Stomach (tissue), 9 donors: ENCODE data around the gene USO1. TPM values are rescaled to one million over a fixed set of nuclear protein-coding genes. Genes with fewer than 3 reads are reported as not detected.
A peak's percentile ranks its signal among the peaks of the same experiment; 100 is the strongest.

Experiments used
- DNase-seq, 2 donors: peaks; one replicate each; pipeline versions ENCODE4 v3.0.0 to v3.0.0-alpha.2; 2013 to 2019
- H3K27ac ChIP-seq, 5 donors: fragments of 200-600 bp in 4 of 5; sonication (generic) in 4 of 5; one replicate each; pipeline ENCODE4 v1.5.1; 2013 to 2019; ENCODE audit warnings: mild to moderate bottlenecking in 1 of 5, moderate library complexity in 1 of 5
- H3K27me3 ChIP-seq, 3 donors: fragments of 200-600 bp; sonication (generic); one replicate each; pipeline ENCODE4 v1.5.1; 2017 to 2019; ENCODE audit warnings: mixed run types in 1 of 3
- H3K36me3 ChIP-seq, 4 donors: fragments of 200-600 bp; sonication (generic); 1 replicate in 3 of 4; 2 replicates in 1 of 4; pipeline ENCODE4 v1.5.1; 2016 to 2019
- H3K4me1 ChIP-seq, 4 donors: fragments of 200-600 bp; sonication (generic); one replicate each; pipeline ENCODE4 v1.5.1; 2016 to 2019
- H3K4me3 ChIP-seq, 4 donors: fragments of 200-600 bp; sonication (generic) in 3 of 4; one replicate each; pipeline ENCODE4 v1.5.1; 2016 to 2019; ENCODE audit warnings: mild to moderate bottlenecking in 1 of 4
- H3K9me3 ChIP-seq, 4 donors: fragments of 200-600 bp; sonication (generic); one replicate each; pipeline ENCODE4 v1.5.1; 2016 to 2019
- CTCF ChIP-seq, 7 experiments: fragments of 450-650 bp in 4 of 7; fragments of 200-600 bp in 3 of 7; sonication (generic) in 3 of 7; IDR thresholded peaks; one replicate each; pipeline ENCODE4 v1.5.1; 2016 to 2019; ENCODE audit warnings: antibody characterized with exemption in 7 of 7, control low read depth in 2 of 7, mild to moderate bottlenecking in 1 of 7
- EP300 ChIP-seq: sonication (generic); formaldehyde crosslinking; IDR thresholded peaks from one replicate; pipeline ENCODE4 v1.6.1; 2017; ENCODE audit warnings: antibody characterized with exemption
- POLR2A ChIP-seq, 4 donors: fragments of 450-650 bp; IDR thresholded peaks; one replicate each; pipeline ENCODE4 v1.6.1; 2016; ENCODE audit warnings: antibody characterized with exemption in 4 of 4, control low read depth in 2 of 4, mild to moderate bottlenecking in 1 of 4, moderate library complexity in 1 of 4
- POLR2AphosphoS5 ChIP-seq, 3 donors: sonication (generic); formaldehyde crosslinking; IDR thresholded peaks; one replicate each; pipeline ENCODE4 v1.6.1; 2016; ENCODE audit warnings: antibody characterized with exemption in 3 of 3
- WGBS, 5 donors: extraction: QIAGEN DNeasy Blood & Tissue Kit in 3 of 5; methylation state at CpG; one replicate each; pipeline versions ENCODE4 v1.1.5 to v1.1.7; 2013 to 2018; 5-methylcytosine and 5-hydroxymethylcytosine counted together
- intact Hi-C: fragments of 100-400 bp; cut with DNase I; formaldehyde crosslinking; loops from one replicate; pipeline ENCODE4 v1.15.1; 2023; ENCODE audit warnings: low total_unique reads
- polyA plus RNA-seq, 3 donors: library from polyadenylated mRNA; stranded (reverse); fragments of 200-250 nt; gene quantifications; one replicate each; pipeline ENCODE4 v1.2.3, GENCODE V29; 2013
- total RNA-seq, 5 donors: library from RNA; depleted of rRNA; stranded (reverse); fragments of >200 nt; gene quantifications; one replicate each; pipeline versions ENCODE4 v1.1.0 to v1.2.3, GENCODE V29; 2014 to 2016
- donor health status: healthy with polysubstance abuse.
- donor health status: Bipolar disorder and iron deficiency.
- donor health status: healthy.

The USO1 gene
- total and polyA plus RNA-seq, 8 donors, result 20.6 to 120 (median 39.1) TPM

DNA sequence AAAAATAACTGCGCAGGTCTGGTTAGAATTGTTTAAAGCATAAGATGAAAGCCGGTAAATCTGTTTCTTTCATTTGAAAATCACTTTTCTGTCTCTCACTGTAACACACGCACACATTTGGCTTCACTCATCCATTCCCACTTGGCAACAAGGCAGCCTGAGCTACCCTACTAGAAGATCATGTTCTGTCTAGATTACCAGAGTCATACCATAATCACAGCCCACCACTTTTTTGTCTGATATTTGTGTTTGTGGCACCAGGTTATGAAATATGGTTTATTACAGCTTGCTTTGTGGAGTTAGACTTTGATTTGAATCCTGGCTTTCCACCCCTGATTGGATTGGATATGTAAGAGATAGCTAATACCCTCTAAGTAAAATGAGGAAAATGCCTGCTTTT lies 2.2 kb downstream of the USO1 start:
- peak overlapping the region; percentile 75 to 96 (median 90) for H3K4me3 ChIP-seq
- intact Hi-C loops, result loop anchor here (10.0 kb wide), 1 partner anchor 52 kb away; the partner anchor contains the start of gene G3BP2
- no peaks in the 10 kb centered on the region for H3K27me3 ChIP-seq
- 60 to 77% (median 65%) methylated on average over 3 of the region's 3 CpGs for WGBS, 5 donors
- no peak for DNase-seq
- peak overlapping the region in 4 of 5 donors; percentile 1 to 99 (median 64) for H3K27ac ChIP-seq
- H3K4me1 ChIP-seq, result peaks cover 21 to 72% (median 53%) of the 10 kb centered on the region in 4 donors
- H3K9me3 ChIP-seq, result no peaks in the 10 kb centered on the region
- TF ChIP-seq EP300 (no peak), POLR2AphosphoS5 (IDR thresholded peaks at IDR 0.05) (no peak), POLR2A (IDR thresholded peaks at IDR 0.05) (no peak), CTCF (IDR thresholded peaks at IDR 0.05) (no peak)
- no peaks in the 10 kb centered on the region for H3K36me3 ChIP-seq

GRCh38 chr4:75727073-75727472 lies 2.7 kb downstream of the USO1 start:
- TF ChIP-seq POLR2AphosphoS5 (IDR thresholded peaks at IDR 0.05), result no peak
- TF ChIP-seq CTCF (IDR thresholded peaks at IDR 0.05), result no peak
- no peak for TF ChIP-seq EP300
- no peak for TF ChIP-seq POLR2A (IDR thresholded peaks at IDR 0.05)
- Histone ChIP-seq H3K36me3 (no peaks in the 10 kb centered on the region), H3K4me1 (peaks cover 21 to 68% (median 52%) of the 10 kb centered on the region in 4 donors), H3K9me3 (no peaks in the 10 kb centered on the region), H3K4me3 (peak overlapping the region in 2 of 4 donors; percentile 75 to 87), H3K27me3 (no peaks in the 10 kb centered on the region), H3K27ac (peak overlapping the region in 4 of 5 donors; percentile 1 to 99 (median 64))
- 36 to 68% (median 58%) methylated on average over 1 of the region's 1 CpG for WGBS, 5 donors
- intact Hi-C loops, result loop anchor here (10.0 kb wide), 1 partner anchor 52 kb away; the partner anchor contains the start of gene G3BP2
- no peak for DNase-seq

- Histone ChIP-seq H3K27ac (no peak overlapping the region), H3K4me1 (peaks cover 9 to 50% (median 39%) of the 10 kb centered on the region in 4 donors), H3K27me3 (no peaks in the 10 kb centered on the region), H3K4me3 (no peak overlapping the region), H3K36me3 (no peaks in the 10 kb centered on the region), H3K9me3 (no peaks in the 10 kb centered on the region)
- DNase-seq, result no peak
- TF ChIP-seq EP300 (no peak), POLR2A (IDR thresholded peaks at IDR 0.05) (no peak), CTCF (IDR thresholded peaks at IDR 0.05) (no peak), POLR2AphosphoS5 (IDR thresholded peaks at IDR 0.05) (no peak)
- intact Hi-C loops, result loop anchor here (10.0 kb wide), 1 partner anchor 55 kb away; the partner anchor contains the start of gene G3BP2
- WGBS, 5 donors, result 42 to 57% (median 51%) methylated on average over 3 of the region's 3 CpGs
These were observed 5.5 kb downstream of the USO1 start for GRCh38 chr4:75729836-75730235.

DNA sequence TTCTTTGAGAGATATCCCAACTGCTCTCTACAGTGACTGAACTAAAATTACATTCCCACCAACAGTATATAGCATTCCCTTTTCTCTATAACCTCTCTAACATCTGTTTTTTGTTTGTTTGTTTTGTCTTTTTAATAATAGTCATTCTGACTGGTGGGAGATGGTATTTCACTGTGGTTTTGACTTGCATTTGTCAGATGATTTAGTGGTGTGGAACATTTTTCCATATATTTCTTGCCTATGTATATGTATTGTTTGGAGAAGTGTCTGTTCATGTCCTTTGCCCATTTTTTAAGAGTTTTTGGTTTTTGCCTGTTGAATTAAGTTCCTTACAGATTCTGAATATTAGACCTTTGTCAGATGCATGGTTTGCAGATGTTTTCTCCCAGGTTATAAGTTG lies 9.0 kb downstream of the USO1 start:
- no peak for TF ChIP-seq EP300
- TF ChIP-seq CTCF (IDR thresholded peaks at IDR 0.05), result no peak
- no peak for TF ChIP-seq POLR2A (IDR thresholded peaks at IDR 0.05)
- no peak for TF ChIP-seq POLR2AphosphoS5 (IDR thresholded peaks at IDR 0.05)
- Histone ChIP-seq H3K4me3 (no peak overlapping the region), H3K9me3 (no peaks in the 10 kb centered on the region), H3K27me3 (no peaks in the 10 kb centered on the region), H3K4me1 (peaks cover 3 to 42% (median 23%) of the 10 kb centered on the region in 4 donors), H3K27ac (no peak overlapping the region), H3K36me3 (no peaks in the 10 kb centered on the region)
- intact Hi-C loops, result no loop called here
- DNase-seq, result no peak
